ENCODE data around the gene RAD51D.
A peak's percentile ranks its signal among the peaks of the same experiment; 100 is the strongest.

Gene RAD51D

GRCh38 chr17:35147375-35147905, 27.8 kb upstream of the RAD51D start, which contains the start of gene UNC45B:
Gene UNC45B, plus strand, starts transcription at chr17:35147817. Its CDS starts 447 bp downstream, at chr17:35148264.
- H3K36me3 ChIP-seq, result no peaks in the 10 kb centered on the region
- TF ChIP-seq, protein P1, sequence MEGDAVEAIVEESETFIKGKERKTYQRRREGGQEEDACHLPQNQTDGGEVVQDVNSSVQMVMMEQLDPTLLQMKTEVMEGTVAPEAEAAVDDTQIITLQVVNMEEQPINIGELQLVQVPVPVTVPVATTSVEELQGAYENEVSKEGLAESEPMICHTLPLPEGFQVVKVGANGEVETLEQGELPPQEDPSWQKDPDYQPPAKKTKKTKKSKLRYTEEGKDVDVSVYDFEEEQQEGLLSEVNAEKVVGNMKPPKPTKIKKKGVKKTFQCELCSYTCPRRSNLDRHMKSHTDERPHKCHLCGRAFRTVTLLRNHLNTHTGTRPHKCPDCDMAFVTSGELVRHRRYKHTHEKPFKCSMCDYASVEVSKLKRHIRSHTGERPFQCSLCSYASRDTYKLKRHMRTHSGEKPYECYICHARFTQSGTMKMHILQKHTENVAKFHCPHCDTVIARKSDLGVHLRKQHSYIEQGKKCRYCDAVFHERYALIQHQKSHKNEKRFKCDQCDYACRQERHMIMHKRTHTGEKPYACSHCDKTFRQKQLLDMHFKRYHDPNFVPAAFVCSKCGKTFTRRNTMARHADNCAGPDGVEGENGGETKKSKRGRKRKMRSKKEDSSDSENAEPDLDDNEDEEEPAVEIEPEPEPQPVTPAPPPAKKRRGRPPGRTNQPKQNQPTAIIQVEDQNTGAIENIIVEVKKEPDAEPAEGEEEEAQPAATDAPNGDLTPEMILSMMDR (IDR thresholded peaks at IDR 0.05), result no peak
- peaks cover under 1% of the 10 kb centered on the region for H3K27me3 ChIP-seq
- H3K4me1 ChIP-seq (ENCODE audit: control insufficient read depth in 1 of 2, insufficient read depth in 1 of 2, low read depth in 1 of 2, low read length in 1 of 2), result peaks cover 0 to under 1% of the 10 kb centered on the region in 2 experiments
- no peak within 1 kb of the TSS for H3K4me3 ChIP-seq (ENCODE audit: low read depth in 1 of 2, low read length in 1 of 2)
- no peak within 1 kb of the TSS for H3K27ac ChIP-seq
- no peaks in the 10 kb centered on the region for H3K9me3 ChIP-seq

DNA sequence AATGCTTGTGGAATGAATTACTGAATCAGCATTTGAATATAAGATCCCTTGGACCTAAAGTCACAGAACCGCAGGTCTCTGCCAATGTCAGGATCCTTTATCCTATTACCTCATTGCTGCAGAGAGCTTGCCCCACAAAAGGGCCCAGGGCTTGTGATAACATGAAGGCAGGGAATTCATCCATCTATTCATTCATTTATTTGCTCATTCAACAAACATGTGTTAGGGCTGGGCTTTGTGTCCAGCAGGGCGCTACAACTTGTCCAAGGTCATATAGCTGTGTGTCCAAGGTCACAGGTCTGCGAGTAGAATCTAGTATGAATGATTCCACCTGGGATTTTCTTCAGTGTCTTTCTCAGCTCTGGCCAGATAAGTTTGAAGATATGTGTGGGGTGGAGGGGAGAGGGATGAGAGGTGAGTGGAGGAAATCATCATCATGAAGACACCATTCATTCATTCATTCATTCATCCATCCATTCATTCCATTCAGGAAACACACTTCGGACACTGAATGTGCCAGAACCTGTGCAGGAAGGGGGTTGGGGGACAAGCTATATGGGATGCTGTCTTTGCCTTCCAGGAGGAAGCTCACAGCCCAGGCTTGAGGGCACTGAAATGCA, 26.7 kb upstream of the RAD51D start:
- TF ChIP-seq, protein P1 (IDR thresholded peaks at IDR 0.05), result no peak
- no peaks in the 10 kb centered on the region for H3K36me3 ChIP-seq

DNA sequence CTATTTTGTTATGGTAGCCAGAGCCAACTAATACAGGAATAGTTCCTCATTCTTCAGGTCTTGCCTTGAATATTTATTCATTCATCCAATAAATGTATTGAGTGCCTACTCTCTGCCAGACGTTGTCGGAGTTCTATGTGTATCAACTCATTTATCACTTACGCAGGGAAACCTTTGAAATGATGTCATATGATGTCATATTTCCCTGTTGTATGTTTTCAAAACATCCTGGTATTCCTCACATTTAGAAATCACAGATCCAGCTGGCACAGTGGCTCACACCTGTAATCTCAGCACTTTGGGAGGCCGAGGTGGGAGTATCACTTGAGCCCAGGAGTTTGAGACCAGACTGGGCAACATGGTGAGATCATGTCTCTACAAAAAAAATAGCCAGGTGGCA, 25.2 kb upstream of the RAD51D start:
- Histone ChIP-seq H3K27ac (no peak overlapping the region), H3K36me3 (no peaks in the 10 kb centered on the region), H3K27me3 (no peaks in the 10 kb centered on the region), H3K9me3 (no peaks in the 10 kb centered on the region), H3K4me3 (ENCODE audit: low read depth in 1 of 2, low read length in 1 of 2) (no peak overlapping the region), H3K4me1 (ENCODE audit: control insufficient read depth in 1 of 2, insufficient read depth in 1 of 2, low read depth in 1 of 2, low read length in 1 of 2) (peaks cover 7 to 11% of the 10 kb centered on the region in 2 experiments)
- TF ChIP-seq, protein P1 (IDR thresholded peaks at IDR 0.05), result no peak

More for the DNA sequence above, 26.7 kb upstream of the RAD51D start:
- no peaks in the 10 kb centered on the region for H3K27me3 ChIP-seq
- H3K4me1 ChIP-seq (ENCODE audit: control insufficient read depth in 1 of 2, insufficient read depth in 1 of 2, low read depth in 1 of 2, low read length in 1 of 2), result peaks cover 7 to 11% of the 10 kb centered on the region in 2 experiments
- no peak overlapping the region for H3K27ac ChIP-seq
- H3K4me3 ChIP-seq (ENCODE audit: low read depth in 1 of 2, low read length in 1 of 2), result no peak overlapping the region
- no peaks in the 10 kb centered on the region for H3K9me3 ChIP-seq

- peaks cover 7 to 11% of the 10 kb centered on the region in 2 experiments for H3K4me1 ChIP-seq (ENCODE audit: control insufficient read depth in 1 of 2, insufficient read depth in 1 of 2, low read depth in 1 of 2, low read length in 1 of 2)
- TF ChIP-seq, protein P1 (IDR thresholded peaks at IDR 0.05), result no peak
- no peaks in the 10 kb centered on the region for H3K27me3 ChIP-seq
- no peaks in the 10 kb centered on the region for H3K9me3 ChIP-seq
- H3K36me3 ChIP-seq, result peaks cover under 1% of the 10 kb centered on the region
- peak overlapping the region; percentile 61 to 68 for H3K4me3 ChIP-seq (ENCODE audit: low read depth in 1 of 2, low read length in 1 of 2)
- H3K27ac ChIP-seq, result no peak overlapping the region
These were observed 22.8 kb upstream of the RAD51D start for GRCh38 chr17:35142467-35142796.

- peak within 1 kb of the TSS; percentile 61 to 68 for H3K4me3 ChIP-seq (ENCODE audit: low read depth in 1 of 2, low read length in 1 of 2)
- H3K9me3 ChIP-seq, result no peaks in the 10 kb centered on the region
- H3K27ac ChIP-seq, result no peak within 1 kb of the TSS
- TF ChIP-seq, protein P1 (IDR thresholded peaks at IDR 0.05), result peak; percentile 82
- peaks cover 6% of the 10 kb centered on the region for H3K36me3 ChIP-seq
- H3K27me3 ChIP-seq, result no peaks in the 10 kb centered on the region
- H3K4me1 ChIP-seq (ENCODE audit: control insufficient read depth in 1 of 2, insufficient read depth in 1 of 2, low read depth in 1 of 2, low read length in 1 of 2), result peaks cover 7 to 11% of the 10 kb centered on the region in 2 experiments
These were observed 22.2 kb upstream of the RAD51D start, which contains the start of gene NLE1 for GRCh38 chr17:35141681-35142466. Gene NLE1, minus strand, starts transcription at chr17:35142303. Its CDS starts 28 bp downstream, at chr17:35142275.

Measured in neutrophil (primary cell).